GM19463 (cell line): ENCODE measurements around the gene GON7.
A peak's percentile ranks its signal among the peaks of the same experiment; 100 is the strongest.
"Not testable (repeated sequence)": the region's sequence is repeated elsewhere in the genome, so short reads cannot be mapped to it uniquely, and the experiment has no call there.

ENCODE experiments used
- ATAC-seq: cut with Tn5 transposase; IDR thresholded peaks from one replicate; pipeline ENCODE4 v1.9.1; 2021; ENCODE audit warnings: mild to moderate bottlenecking, moderate library complexity; ENCODE audit not compliant: unreplicated experiment

The GON7 gene

GRCh38 chr14:93206793-93207467 lies at the start of gene GON7, which contains the start of gene UBR7:
Gene GON7 (minus strand): TSS chr14:93207065. CDS start chr14:93207037, 28 bp downstream.
Gene UBR7 (plus strand): TSS chr14:93207256. CDS start chr14:93207292, 36 bp downstream.
- ATAC-seq: peak; percentile 85

- no peak for ATAC-seq
Observed at GRCh38 chr14:93249128-93249831, 42.4 kb upstream of the GON7 start.

- no peak for ATAC-seq
Observed at GRCh38 chr14:93246534-93246933, 39.7 kb upstream of the GON7 start.

- no peak for ATAC-seq
Observed at GRCh38 chr14:93245764-93246420, 39.0 kb upstream of the GON7 start.

GRCh38 chr14:93240678-93241000 lies 33.8 kb upstream of the GON7 start:
- ATAC-seq: no peak

- no peak for ATAC-seq
Observed at GRCh38 chr14:93239869-93240677, 33.2 kb upstream of the GON7 start.

GRCh38 chr14:93234798-93235197 lies 27.9 kb upstream of the GON7 start:
- ATAC-seq: no peak

- ATAC-seq: not testable (repeated sequence)
Observed at GRCh38 chr14:93233078-93233477, 26.2 kb upstream of the GON7 start.

- no peak for ATAC-seq
Observed at GRCh38 chr14:93232159-93232558, 25.3 kb upstream of the GON7 start.

- ATAC-seq: no peak
Observed at GRCh38 chr14:93231129-93231979, 24.5 kb upstream of the GON7 start.

GRCh38 chr14:93230539-93230938 lies 23.7 kb upstream of the GON7 start:
- no peak for ATAC-seq

- ATAC-seq: no peak
Observed at GRCh38 chr14:93228550-93228949, 21.7 kb upstream of the GON7 start.

GRCh38 chr14:93223565-93223964 lies 16.7 kb upstream of the GON7 start:
- no peak for ATAC-seq

GRCh38 chr14:93220509-93220908 lies 13.6 kb upstream of the GON7 start:
- ATAC-seq: no peak

- ATAC-seq: peak; percentile 66
Observed at GRCh38 chr14:93219103-93219726, 12.3 kb upstream of the GON7 start.

- no peak for ATAC-seq
Observed at GRCh38 chr14:93214598-93214997, 7.7 kb upstream of the GON7 start.

- ATAC-seq: peak; percentile 63
Observed at GRCh38 chr14:93212432-93212831, 5.6 kb upstream of the GON7 start.

GRCh38 chr14:93207468-93208308 lies 823 bp upstream of the GON7 start:
- ATAC-seq: peak; percentile 45

GRCh38 chr14:93201155-93201704 lies 5.6 kb downstream of the GON7 start:
- ATAC-seq: no peak
